ENCODE measurements around the gene ZER1.
"Not testable (repeated sequence)": the region's sequence is repeated elsewhere in the genome, so short reads cannot be mapped to it uniquely, and the experiment has no call there.

The ZER1 gene

GRCh38 chr9:128786681-128787601, 15.2 kb upstream of the ZER1 start, which contains the start of gene TBC1D13:
Gene TBC1D13 (plus strand): TSS chr9:128787253. CDS start chr9:128787354, 101 bp downstream.
- DNase-seq = peak; percentile 76

DNA sequence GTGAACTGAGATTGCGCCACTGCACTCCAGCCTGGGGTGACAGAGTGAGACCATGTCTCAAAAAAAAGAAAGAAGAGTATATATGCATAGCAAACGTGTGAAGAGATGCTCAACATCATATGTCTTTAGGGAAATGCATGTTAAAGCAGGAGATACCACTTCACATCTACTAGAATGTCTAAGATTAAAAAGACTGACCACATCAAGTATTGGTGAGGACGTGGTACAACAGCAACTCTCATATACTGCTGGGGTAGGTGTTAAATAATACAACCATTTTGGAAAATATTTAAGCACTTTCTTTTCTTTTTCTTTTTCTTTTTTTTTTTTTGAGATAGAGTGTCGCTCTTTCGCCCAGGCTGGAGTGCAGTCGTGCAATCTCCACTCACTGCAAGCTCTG, 13.7 kb upstream of the ZER1 start:
- DNase-seq = no peak

DNA sequence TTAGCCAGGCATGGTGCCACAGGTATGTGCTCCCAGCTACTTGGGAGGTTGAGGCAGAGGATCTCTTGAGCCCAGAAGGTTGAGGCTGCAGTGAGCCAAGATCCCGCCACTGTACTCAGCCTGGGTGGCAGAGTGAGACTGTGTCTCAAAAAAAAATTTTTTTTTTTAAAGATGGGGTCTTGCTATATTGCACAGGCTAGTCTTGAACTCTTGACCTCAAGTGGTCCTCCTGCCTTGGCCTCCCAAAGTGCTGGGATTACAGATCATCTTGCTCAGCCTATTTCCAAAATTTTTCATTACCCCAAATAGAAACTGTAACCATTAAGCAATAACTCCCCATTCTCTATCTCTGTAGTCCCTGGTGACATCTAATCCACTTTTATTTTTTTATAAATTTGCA, 10.9 kb upstream of the ZER1 start:
- DNase-seq = no peak

DNA sequence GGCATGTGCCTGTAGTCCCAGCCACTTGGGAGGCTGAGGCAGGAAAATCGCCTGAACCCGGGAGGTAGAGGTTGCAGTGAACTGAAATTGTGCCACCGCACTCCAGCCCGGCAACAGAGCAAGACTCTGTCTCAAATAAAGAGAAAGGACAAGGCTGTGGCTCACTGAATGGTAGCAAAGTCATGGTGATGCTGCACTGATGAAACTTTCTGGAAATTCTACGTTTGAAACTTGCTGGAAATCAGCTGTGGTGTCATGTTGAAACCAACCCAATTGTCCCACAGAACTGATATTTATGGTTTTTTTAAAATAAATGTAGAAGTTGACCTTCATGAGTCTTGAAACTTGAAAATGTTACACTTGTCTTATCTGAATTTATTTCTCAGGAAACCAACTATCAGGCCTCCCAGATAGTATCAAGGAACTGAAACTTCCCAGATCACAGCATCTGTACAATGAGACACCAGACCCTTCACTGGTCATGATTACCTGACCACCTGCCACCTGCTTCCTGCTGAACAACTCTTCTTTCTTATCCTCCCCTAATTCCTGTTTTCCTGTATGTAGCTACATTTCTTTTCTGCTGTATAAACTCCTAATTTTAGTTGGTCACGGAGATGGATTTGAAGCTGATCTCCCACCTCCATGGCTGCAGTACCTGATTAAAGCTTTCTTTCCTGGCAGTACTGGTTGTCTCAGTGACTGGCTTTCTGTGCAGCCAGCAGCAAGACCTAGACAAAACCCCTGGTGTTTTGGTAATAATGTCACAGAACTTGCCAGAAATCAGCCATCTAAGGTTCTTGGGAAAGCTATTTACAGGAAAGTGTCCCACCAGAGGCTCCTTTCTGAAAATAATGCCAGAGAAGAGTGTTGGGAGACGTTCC, 9.7 kb upstream of the ZER1 start:
- DNase-seq = no peak

DNA sequence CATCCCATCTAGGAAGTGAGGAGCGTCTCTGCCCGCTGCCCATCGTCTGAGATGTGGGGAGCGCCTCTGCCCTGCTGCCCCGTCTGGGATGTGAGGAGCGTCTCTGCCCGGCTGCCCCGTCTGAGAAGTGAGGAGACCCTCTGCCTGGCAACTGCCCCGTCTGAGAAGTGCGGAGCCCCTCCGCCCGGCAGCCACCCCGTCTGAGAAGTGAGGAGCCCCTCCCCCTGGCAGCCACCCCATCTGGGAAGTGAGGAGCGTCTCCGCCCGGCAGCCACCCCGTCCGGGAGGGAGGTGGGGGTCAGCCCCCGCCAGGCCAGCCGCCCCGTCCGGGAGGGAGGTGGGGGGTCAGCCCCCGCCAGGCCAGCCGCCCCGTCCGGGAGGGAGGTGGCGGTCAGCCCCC, 8.4 kb upstream of the ZER1 start:
- not testable (repeated sequence) for DNase-seq

DNA sequence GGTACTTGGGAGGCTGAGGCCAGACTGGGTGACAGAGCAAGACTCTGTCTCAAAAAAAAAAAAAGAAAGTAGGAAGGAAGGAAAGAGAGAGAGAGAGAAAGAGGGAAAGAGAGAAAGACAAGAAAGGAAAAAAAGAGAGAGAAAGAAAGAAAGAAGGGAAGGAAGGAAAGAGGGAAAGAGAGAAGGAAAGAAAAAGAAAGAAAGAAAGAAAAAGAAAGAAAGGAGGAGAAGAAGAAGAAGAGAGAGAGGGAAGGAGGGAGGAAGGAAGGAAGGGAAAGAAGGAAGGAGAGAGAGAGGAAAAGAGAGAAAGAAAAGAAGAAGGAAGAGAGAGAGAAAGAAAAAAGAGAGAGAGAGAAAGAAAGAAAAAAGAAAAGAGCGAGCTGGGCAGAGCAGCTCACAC, 3.1 kb upstream of the ZER1 start:
- DNase-seq = no peak

DNA sequence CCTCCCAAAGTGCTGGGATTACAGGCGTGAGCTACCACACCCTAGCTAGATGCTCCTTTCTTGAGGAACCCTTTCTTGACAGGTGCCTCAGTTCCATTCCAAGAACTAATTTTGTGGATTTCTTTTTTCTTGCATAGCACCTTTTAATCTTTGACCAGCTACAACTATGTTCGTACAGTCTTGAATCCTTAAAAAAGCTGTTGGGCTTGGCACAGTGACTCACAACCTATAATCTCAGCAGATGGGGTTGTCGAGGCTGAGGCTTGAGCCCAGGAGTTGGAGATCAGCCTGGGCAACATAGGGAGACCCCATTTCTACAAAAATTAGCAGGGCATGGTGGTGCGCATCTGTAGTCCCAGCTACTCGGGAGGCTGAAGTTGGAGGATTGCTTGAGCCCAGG, 1.3 kb upstream of the ZER1 start:
- no peak for DNase-seq

- no peak for DNase-seq
Measured at GRCh38 chr9:128771094-128771721, 519 bp downstream of the ZER1 start.

DNA sequence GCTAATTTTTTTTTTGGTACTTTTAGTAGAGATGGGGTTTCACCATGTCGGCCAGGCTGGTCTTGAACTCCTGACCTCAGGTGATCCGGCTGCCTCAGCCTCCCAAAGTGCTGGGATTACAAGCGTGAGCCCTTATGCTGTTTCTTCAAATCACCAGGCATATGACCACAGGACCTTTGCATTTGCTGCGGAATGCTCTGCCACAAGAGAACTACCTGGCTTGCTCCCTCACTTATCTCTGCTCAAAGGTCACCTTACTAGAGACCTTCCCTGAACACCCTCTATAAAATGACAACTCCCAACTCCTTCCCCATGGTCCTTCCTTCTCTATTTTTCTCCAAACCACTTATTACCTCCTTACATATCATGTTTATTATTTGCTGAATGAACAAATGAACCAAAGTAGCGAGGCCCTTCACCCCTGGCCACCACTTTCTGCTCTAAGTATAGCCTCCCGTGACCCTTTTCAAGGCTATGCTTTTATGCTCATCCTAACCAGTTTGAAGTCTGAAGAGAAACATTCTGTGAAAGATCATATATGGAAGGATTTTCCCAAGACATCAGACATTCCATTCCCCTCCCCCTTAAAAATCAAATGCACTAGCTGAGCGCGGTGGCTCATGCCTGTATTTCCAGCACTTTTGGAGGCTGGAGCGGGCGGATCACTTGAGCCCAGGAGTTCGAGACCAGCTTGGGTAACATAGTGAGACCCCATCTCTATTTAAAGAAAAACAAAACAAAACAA, 1.3 kb downstream of the ZER1 start:
- no peak for DNase-seq

DNA sequence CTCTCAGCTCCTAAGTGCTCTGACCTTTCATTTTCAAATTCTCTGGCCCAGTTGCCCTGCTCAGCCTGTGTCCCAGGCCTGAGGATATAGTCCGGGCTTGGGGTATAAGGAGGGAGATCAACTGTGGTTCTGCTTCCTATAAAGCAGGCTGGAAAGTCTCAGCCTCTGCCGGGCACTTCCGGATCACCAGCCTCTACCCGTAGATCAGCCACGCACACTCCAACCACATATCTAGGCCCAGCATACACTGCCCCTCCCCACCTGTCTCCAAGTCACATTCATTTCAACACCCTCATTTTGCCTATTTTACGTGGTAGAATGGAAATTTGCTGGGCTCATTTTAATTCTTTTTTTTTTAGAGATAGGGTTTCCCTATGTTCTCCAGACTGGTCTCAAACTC, 3.1 kb downstream of the ZER1 start:
- DNase-seq = no peak

DNA sequence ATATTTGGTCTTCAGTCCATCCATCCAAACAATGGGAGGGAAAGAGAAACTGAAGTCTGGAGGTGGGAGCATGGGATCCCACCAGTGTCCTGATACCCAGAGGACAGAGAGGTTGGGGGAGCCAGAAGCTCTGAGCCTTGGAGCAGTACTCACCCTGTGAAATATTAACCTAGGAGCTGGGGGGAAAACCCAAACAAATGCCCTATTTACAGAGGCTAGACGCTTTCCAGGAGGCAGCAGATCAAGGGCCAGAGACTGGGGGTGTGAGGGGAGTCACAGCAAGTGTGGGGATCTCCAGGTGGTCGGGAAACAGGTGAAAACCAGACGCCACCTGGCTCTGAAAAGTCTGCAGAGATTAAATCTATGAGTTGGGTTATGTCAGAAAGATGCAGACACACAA, 6.2 kb downstream of the ZER1 start:
- no peak for DNase-seq

GRCh38 chr9:128764361-128764760, 7.4 kb downstream of the ZER1 start:
- DNase-seq = no peak

GRCh38 chr9:128762671-128763449, 8.9 kb downstream of the ZER1 start:
- DNase-seq = no peak

GRCh38 chr9:128757602-128758001, 14.1 kb downstream of the ZER1 start:
- DNase-seq = no peak

GRCh38 chr9:128753627-128754026, 18.1 kb downstream of the ZER1 start:
- DNase-seq = no peak

DNA sequence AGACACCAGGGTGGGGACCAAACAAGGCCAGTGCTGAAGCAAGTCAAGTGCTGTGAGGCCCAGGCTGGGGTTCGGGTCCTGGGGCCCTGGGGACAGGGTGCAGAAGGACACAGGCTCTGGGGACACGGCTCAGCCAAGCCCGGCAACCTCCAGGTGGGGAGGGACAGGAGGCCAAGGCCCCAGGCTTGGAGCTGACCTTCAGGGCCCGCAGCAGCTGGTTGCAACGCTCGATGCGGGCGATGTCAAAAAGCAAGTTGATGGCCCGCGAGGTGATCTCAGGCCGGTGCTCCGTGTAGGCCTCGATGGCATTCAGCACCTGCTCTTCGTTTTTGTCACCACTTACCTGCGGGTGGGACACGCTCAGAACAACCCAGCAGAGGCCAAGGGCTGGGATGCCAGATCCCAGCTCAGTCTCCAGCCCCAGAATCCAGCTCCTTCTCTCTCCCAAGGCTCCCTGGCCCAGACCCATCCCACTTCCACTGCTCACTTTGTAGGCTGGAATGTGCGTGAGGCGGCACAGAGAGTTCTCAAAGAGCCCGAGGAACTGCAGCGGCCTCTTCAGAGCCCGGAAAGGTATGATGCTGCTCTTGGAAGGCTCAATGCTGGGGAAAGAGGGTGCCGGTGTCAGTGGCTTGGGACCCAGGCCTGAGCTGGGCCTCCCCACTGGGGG, 20.7 kb downstream of the ZER1 start:
- no peak for DNase-seq

GRCh38 chr9:128747241-128747640, 24.5 kb downstream of the ZER1 start:
- no peak for DNase-seq

DNA sequence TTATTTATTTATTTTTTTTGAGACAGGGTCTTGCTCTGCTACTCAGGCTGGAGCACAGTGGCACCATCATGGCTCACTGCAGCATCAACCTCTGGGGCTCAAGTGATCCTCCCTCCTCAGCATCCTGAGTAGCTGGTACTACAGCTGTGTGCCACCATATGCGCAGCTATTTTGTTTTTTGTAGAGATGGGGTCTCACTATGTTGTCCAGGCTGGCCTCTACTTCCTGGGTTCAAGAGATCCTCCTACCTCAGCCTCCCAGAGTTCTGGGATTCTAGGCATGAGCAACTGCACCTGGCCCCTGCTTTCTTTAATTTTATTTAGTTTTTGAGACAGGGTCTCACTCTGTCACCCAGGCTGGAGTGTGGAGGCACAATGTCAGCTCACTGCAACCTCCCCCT, 28.3 kb downstream of the ZER1 start:
- no peak for DNase-seq

- DNase-seq = no peak
Measured at GRCh38 chr9:128742401-128742800, 29.3 kb downstream of the ZER1 start.

DNA sequence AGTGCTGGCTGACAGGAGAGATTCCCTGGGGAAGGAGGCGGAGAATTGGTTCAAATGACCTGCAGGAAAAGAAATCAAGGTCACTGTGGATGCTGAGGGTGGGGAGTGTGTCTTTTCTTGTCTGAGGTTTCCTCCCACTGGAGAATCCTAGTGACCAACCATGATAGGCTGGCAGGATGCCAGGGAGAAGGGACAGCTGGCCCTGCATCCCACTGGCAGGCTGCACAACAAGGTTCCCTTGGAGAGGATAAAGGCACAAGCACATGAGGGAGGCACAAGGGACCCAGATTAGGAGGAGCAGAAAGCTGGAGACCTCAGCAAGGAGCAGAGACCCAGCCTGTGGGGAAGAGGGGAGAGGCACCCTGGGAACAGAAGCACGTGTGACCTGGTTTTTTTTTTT, 36.4 kb downstream of the ZER1 start:
- DNase-seq = no peak

GRCh38 chr9:128733256-128733655, 38.5 kb downstream of the ZER1 start:
- DNase-seq = peak; percentile 87
